H1 (cell line): Measurements from ENCODE around the gene NETO2. TPM values are rescaled to one million over a fixed set of nuclear protein-coding genes. Genes with fewer than 3 reads are reported as not detected.

Source experiments
- CTCF ChIA-PET: fragments of 300-600 bp; sonication (Branson Sonifier 250); formaldehyde crosslinking; loops from one replicate; lab custom pipeline; 2021; ENCODE audit not compliant: partially characterized antibody; lab: Charles Lee
- POLR2A ChIA-PET: fragments of 300-600 bp; sonication (Branson Sonifier 250); formaldehyde crosslinking; loops from one replicate; lab custom pipeline; 2021; ENCODE audit warnings: inconsistent platforms; ENCODE audit not compliant: partially characterized antibody; lab: Charles Lee
- DNase-seq, 2 experiments: peaks; one replicate each; pipeline versions ENCODE4 v3.0.0 to v3.0.0-alpha.2; 2010 to 2022; ENCODE audit warnings: low spot score in 2 of 2, low read depth in 1 of 2, mixed read lengths in 1 of 2
- FAIRE-seq: peaks from 2 replicates; lab custom pipeline; 2011; peaks lifted over from hg19 to GRCh38; lab: Jason Lieb, UNC
- H2AFZ ChIP-seq: 2 replicates; pipeline ENCODE4 v1.8.1; 2012; ENCODE audit warnings: low read length, inconsistent platforms
- H2AK5ac ChIP-seq: 2 replicates; pipeline ENCODE4 v1.6.1; 2013; ENCODE audit warnings: low read depth, low read length
- H2BK120ac ChIP-seq: replicated peaks from 2 replicates; pipeline ENCODE3; 2013; ENCODE audit warnings: low read depth, low read length, inconsistent platforms
- H2BK12ac ChIP-seq: 2 replicates; pipeline ENCODE4 v1.6.1; 2013; ENCODE audit warnings: low read depth, low read length
- H2BK15ac ChIP-seq: 2 replicates; pipeline ENCODE4 v1.6.1; 2013; ENCODE audit warnings: low read length
- H2BK20ac ChIP-seq: 2 replicates; pipeline ENCODE4 v1.6.1; 2013; ENCODE audit warnings: low read length
- H2BK5ac ChIP-seq: 2 replicates; pipeline ENCODE4 v1.6.1; 2013; ENCODE audit warnings: low read depth, low read length
- H3K14ac ChIP-seq: 2 replicates; pipeline ENCODE4 v1.6.1; 2013; ENCODE audit warnings: inconsistent platforms; ENCODE audit not compliant: insufficient read length
- H3K18ac ChIP-seq: 2 replicates; pipeline ENCODE4 v1.6.1; 2013; ENCODE audit warnings: low read length; ENCODE audit errors: extremely low read depth
- H3K23ac ChIP-seq: 2 replicates; pipeline ENCODE4 v1.6.1; 2013; ENCODE audit warnings: inconsistent platforms; ENCODE audit not compliant: insufficient read length
- H3K23me2 ChIP-seq: 2 replicates; pipeline ENCODE4 v1.6.1; 2013; ENCODE audit warnings: low read depth, low read length
- H3K27ac ChIP-seq: 2 replicates; pipeline ENCODE4 v1.6.1; 2011; ENCODE audit warnings: low read depth, low read length, inconsistent platforms
- H3K27me3 ChIP-seq, 4 experiments: replicated peaks in 1 of 4; 1 replicate in 1 of 4; 2 replicates in 3 of 4; pipeline versions ENCODE4 v1.6.1 to v1.8.1; 2011 to 2013; ENCODE audit warnings: low read length in 3 of 4, mild to moderate bottlenecking in 3 of 4, inconsistent platforms in 2 of 4, mixed read lengths in 2 of 4, moderate library complexity in 1 of 4; ENCODE audit not compliant: control insufficient read depth in 3 of 4, insufficient read depth in 3 of 4; ENCODE audit errors: extremely low read depth in 1 of 4
- H3K36me3 ChIP-seq, 4 experiments: 2 replicates each; pipeline versions ENCODE4 v1.6.1 to v1.8.1; 2011 to 2013; ENCODE audit warnings: mild to moderate bottlenecking in 4 of 4, low read length in 3 of 4, moderate library complexity in 2 of 4, control low read depth in 1 of 4, inconsistent platforms in 1 of 4; ENCODE audit not compliant: insufficient read depth in 4 of 4, control insufficient read depth in 2 of 4
- H3K4ac ChIP-seq: replicated peaks from 2 replicates; pipeline ENCODE3; 2013; ENCODE audit warnings: low read length, low read depth, mixed read lengths, inconsistent platforms; ENCODE audit not compliant: insufficient read length
- H3K4me1 ChIP-seq, 4 experiments: replicated peaks in 1 of 4; 1 replicate in 1 of 4; 2 replicates in 3 of 4; pipeline versions ENCODE4 v1.6.1 to v1.8.1; 2011 to 2013; ENCODE audit warnings: low read length in 3 of 4, inconsistent platforms in 2 of 4, mixed read lengths in 1 of 4; ENCODE audit not compliant: insufficient read depth in 4 of 4, control insufficient read depth in 3 of 4
- H3K4me2 ChIP-seq, 2 experiments: 2 replicates each; pipeline versions ENCODE4 v1.6.1 to v1.8.1; 2011 to 2013; ENCODE audit warnings: low read depth in 2 of 2, low read length in 2 of 2, control low read depth in 1 of 2, inconsistent platforms in 1 of 2, mild to moderate bottlenecking in 1 of 2; ENCODE audit not compliant: insufficient read depth in 1 of 2
- H3K4me3 ChIP-seq, 4 experiments: fragments of 200-600, 300-600 bp in 1 of 4; sonication (generic), shearing (Covaris generic), sonication (Bioruptor Twin) in 1 of 4; 2 replicates each; pipeline versions ENCODE4 v1.5.1 to v1.8.1; 2011 to 2016; ENCODE audit warnings: low read length in 4 of 4, low read depth in 3 of 4, control low read depth in 2 of 4, inconsistent platforms in 2 of 4, mild to moderate bottlenecking in 2 of 4, mixed read lengths in 1 of 4, moderate library complexity in 1 of 4; ENCODE audit not compliant: insufficient read depth in 2 of 4; ENCODE audit errors: extremely low read depth in 1 of 4
- H3K56ac ChIP-seq: replicated peaks from 2 replicates; pipeline ENCODE3; 2013; ENCODE audit warnings: low read depth, mild to moderate bottlenecking, mixed read lengths, low read length, inconsistent platforms; ENCODE audit not compliant: insufficient read length
- H3K79me1 ChIP-seq: 2 replicates; pipeline ENCODE4 v1.6.1; 2013; ENCODE audit warnings: low read depth, low read length, control low read depth
- H3K79me2 ChIP-seq, 2 experiments: 2 replicates each; pipeline versions ENCODE4 v1.6.1 to v1.8.1; 2012 to 2013; ENCODE audit warnings: low read length in 2 of 2, mild to moderate bottlenecking in 2 of 2, inconsistent platforms in 1 of 2; ENCODE audit not compliant: insufficient read depth in 2 of 2, control insufficient read depth in 1 of 2
- H3K9ac ChIP-seq, 4 experiments: replicated peaks in 1 of 4; 1 replicate in 1 of 4; 2 replicates in 3 of 4; pipeline versions ENCODE4 v1.6.1 to v1.8.1; 2011 to 2013; ENCODE audit warnings: low read depth in 3 of 4, low read length in 3 of 4, control low read depth in 2 of 4, mild to moderate bottlenecking in 2 of 4, moderate library complexity in 2 of 4, inconsistent platforms in 1 of 4; ENCODE audit errors: extremely low read depth in 1 of 4
- H3K9me3 ChIP-seq, 2 experiments: 2 replicates each; pipeline versions ENCODE4 v1.6.1 to v1.8.1; 2012 to 2013; ENCODE audit warnings: mild to moderate bottlenecking in 2 of 2, moderate library complexity in 2 of 2, control low read depth in 1 of 2, inconsistent platforms in 1 of 2, low read depth in 1 of 2, low read length in 1 of 2, mixed read lengths in 1 of 2; ENCODE audit not compliant: insufficient read depth in 2 of 2
- H4K20me1 ChIP-seq, 2 experiments: replicated peaks in 1 of 2; 2 replicates each; pipeline versions ENCODE3 to v1.8.1; 2011 to 2013; ENCODE audit warnings: inconsistent platforms in 2 of 2, low read length in 2 of 2, mild to moderate bottlenecking in 1 of 2; ENCODE audit not compliant: insufficient read depth in 2 of 2, control insufficient read depth in 1 of 2
- H4K5ac ChIP-seq: 2 replicates; pipeline ENCODE4 v1.6.1; 2013; ENCODE audit warnings: low read length, low read depth, mixed read lengths, inconsistent platforms; ENCODE audit not compliant: insufficient read length
- H4K8ac ChIP-seq: 2 replicates; pipeline ENCODE4 v1.8.0; 2013; ENCODE audit warnings: mild to moderate bottlenecking, moderate library complexity, low read length, inconsistent platforms; ENCODE audit not compliant: insufficient read depth; ENCODE audit errors: extremely low read depth
- H4K91ac ChIP-seq: replicated peaks from 2 replicates; pipeline ENCODE3; 2013; ENCODE audit warnings: low read length, mixed read lengths, inconsistent platforms; ENCODE audit not compliant: insufficient read length
- ASH2L ChIP-seq: fragments of 200-600, 300-600 bp; sonication (generic); IDR thresholded peaks from one replicate; pipeline ENCODE4 v1.7.1; 2017; ENCODE audit warnings: low read length
- BACH1 ChIP-seq: IDR thresholded peaks from 2 replicates; pipeline ENCODE4 v1.6.1; 2012; ENCODE audit warnings: low read length, improper control_type of control experiment
- CBX5 ChIP-seq: fragments of 300-800, 300-1000 bp; sonication (generic); IDR thresholded peaks from 2 replicates; pipeline ENCODE4 v1.7.1; 2016; ENCODE audit warnings: antibody characterized with exemption, low read length, low read depth
- EGR1 ChIP-seq: IDR thresholded peaks from 2 replicates; pipeline ENCODE4 v1.6.1; 2011; ENCODE audit warnings: low read depth, low read length, borderline replicate concordance
- HDAC2 ChIP-seq, 2 experiments: fragments of 300-600 bp in 1 of 2; sonication (generic) in 1 of 2; IDR thresholded peaks; 2 replicates each; pipeline ENCODE4 v1.6.1; 2011 to 2012; ENCODE audit warnings: low read depth in 2 of 2, low read length in 2 of 2, mild to moderate bottlenecking in 2 of 2, moderate library complexity in 2 of 2, borderline replicate concordance in 1 of 2, inconsistent platforms in 1 of 2
- PHF8 ChIP-seq: fragments of 200-600 bp; sonication (generic); conservative IDR thresholded peaks from 2 replicates; pipeline ENCODE4 v1.7.1; 2012; ENCODE audit warnings: low read depth, mild to moderate bottlenecking, inconsistent platforms, low read length, moderate library complexity
- SP1 ChIP-seq: IDR thresholded peaks from 2 replicates; pipeline ENCODE4 v1.6.1; 2011; ENCODE audit warnings: low read depth, low read length
- TBP ChIP-seq: IDR thresholded peaks from 2 replicates; pipeline ENCODE4 v1.6.1; 2011; ENCODE audit warnings: low read depth, low read length, improper control_type of control experiment
- TCF12 ChIP-seq: IDR thresholded peaks from 2 replicates; pipeline ENCODE4 v1.6.1; 2011; ENCODE audit warnings: low read depth, mild to moderate bottlenecking, low read length
- WGBS, 2 experiments: shearing (Covaris generic) in 1 of 2; methylation state at CpG; one replicate each; pipeline versions ENCODE4 v1.1.6 to v1.1.7; 2013 to 2015; ENCODE audit warnings: low lambda C conversion rate in 2 of 2, mixed read lengths in 2 of 2, inconsistent platforms in 1 of 2, low coverage in 1 of 2, missing lambda C conversion rate in 1 of 2; ENCODE audit not compliant: insufficient replicate concordance in 2 of 2, insufficient coverage in 1 of 2, insufficient read length in 1 of 2; ENCODE audit errors: extremely low coverage in 1 of 2, missing lambda C conversion rate in 1 of 2; 5-methylcytosine and 5-hydroxymethylcytosine counted together
- polyA plus RNA-seq, 7 experiments: library from polyadenylated mRNA; depleted of rRNA in 3 of 7; stranded (reverse) in 5 of 7; unstranded in 2 of 7; fragments of >200 nt in 5 of 7; fragments of 200-250 nt in 2 of 7; gene quantifications; 1 replicate in 5 of 7; 2 replicates in 1 of 7; 4 replicates in 1 of 7; pipeline versions ENCODE4 v1.2.1 to v1.2.3, GENCODE V29; 2011 to 2013; ENCODE audit warnings: missing spikeins in 2 of 7, mixed read lengths in 2 of 7
- total RNA-seq: library from RNA; stranded (reverse); fragmentation: NEBNext Ultra II Directional; extraction: Animal tissue kit (Norgen Biotek cat#: 25700); gene quantifications from 2 replicates; pipeline ENCODE4 v1.2.1, GENCODE V29; 2021
- TF ChIP-seq, protein P1 (sequence below): IDR thresholded peaks from 2 replicates; pipeline ENCODE4 v1.6.1; 2012; ENCODE audit warnings: inconsistent platforms

NETO2 gene
- total and polyA plus RNA-seq, 2 of the 8 experiments (the other 6 are each of a cell fraction or from before 2014, with no cell fraction given), result 9.4 to 12.5 TPM

DNA sequence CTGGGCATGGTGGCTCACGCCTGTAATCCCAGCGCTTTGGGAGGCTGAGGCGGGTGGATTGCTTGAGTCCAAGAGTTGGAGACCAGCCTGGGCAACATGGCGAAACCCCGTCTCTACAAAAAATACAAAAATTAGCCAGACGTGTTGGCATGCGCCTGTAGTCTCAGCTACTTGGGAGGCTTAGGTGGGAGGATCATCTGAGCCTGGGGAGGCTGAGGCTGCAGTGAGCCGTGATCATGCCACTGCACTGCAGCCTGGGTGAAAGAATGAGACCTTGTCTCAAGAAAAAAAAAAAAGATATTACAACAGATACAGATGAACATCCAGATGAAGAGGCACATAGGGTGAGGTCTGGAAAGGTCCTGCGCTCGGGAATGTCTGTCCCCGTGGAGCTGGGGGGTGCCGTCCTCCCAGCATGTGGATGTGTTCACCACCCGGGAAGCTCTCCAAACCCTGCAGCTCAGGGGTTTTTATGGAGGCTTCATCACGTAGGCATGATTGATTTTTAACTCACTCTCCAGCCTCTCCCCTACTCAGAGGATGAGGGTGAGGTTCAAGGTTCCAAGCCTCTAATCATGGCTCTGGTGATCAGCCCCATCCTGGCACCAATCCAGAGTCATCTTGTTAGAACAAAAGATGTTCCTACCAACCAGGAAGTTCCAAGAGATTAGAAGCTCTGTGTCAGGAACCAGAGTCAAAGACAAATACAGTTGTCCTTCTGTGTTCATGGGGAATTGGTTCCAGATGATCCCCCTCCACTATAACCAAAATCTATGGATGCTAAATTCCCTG, 85.3 kb downstream of the NETO2 start:
- ChIA-PET POLR2A (no interaction called here), CTCF (interaction anchor here (1.0 to 2.9 kb wide), 4 partner anchors 9 to 997 kb away, joined by 3 to 12 read pairs (median 3); no protein-coding TSS in a partner anchor)
- no peak overlapping the region for H2BK20ac ChIP-seq
- no peaks in the 10 kb centered on the region for H3K79me1 ChIP-seq
- H3K9me3 ChIP-seq, result peaks cover 3 to 8% of the 10 kb centered on the region in 2 experiments; a peak in 1 of 4 replicates
- no peaks in the 10 kb centered on the region for H3K27me3 ChIP-seq
- H3K56ac ChIP-seq, result no peak overlapping the region
- no peak overlapping the region for H3K23ac ChIP-seq
- no peak overlapping the region for H2BK12ac ChIP-seq
- no peak overlapping the region for H2BK15ac ChIP-seq
- H3K36me3 ChIP-seq, result no peaks in the 10 kb centered on the region
- H3K4me3 ChIP-seq, result no peak overlapping the region
- no peaks in the 10 kb centered on the region; a peak in 1 of 7 replicates for H3K4me1 ChIP-seq
- no peak overlapping the region for H4K8ac ChIP-seq
- no peak overlapping the region for H3K4ac ChIP-seq
- H2BK5ac ChIP-seq, result no peak overlapping the region
- H4K20me1 ChIP-seq, result peaks cover 0 to 4% of the 10 kb centered on the region in 2 experiments
- no peak overlapping the region for H3K27ac ChIP-seq
- no peak overlapping the region for H4K91ac ChIP-seq
- peaks cover 6% of the 10 kb centered on the region; the same call in 1 of the 2 replicates for H3K23me2 ChIP-seq
- H2AFZ ChIP-seq, result no peak overlapping the region
- no peak overlapping the region for H3K14ac ChIP-seq
- H3K4me2 ChIP-seq, result no peak overlapping the region
- 90% methylated on average over 14 of the region's 14 CpGs; no CpG with 5 or more reads in 1 of the 2 experiments for WGBS, 2 experiments
- H4K5ac ChIP-seq, result no peak overlapping the region
- H3K18ac ChIP-seq, result no peak overlapping the region
- no peak overlapping the region for H3K9ac ChIP-seq
- H3K79me2 ChIP-seq, result no peaks in the 10 kb centered on the region
- H2AK5ac ChIP-seq, result no peak overlapping the region
- H2BK120ac ChIP-seq, result no peak overlapping the region
- no peak for DNase-seq
- FAIRE-seq, result no peak
- TF ChIP-seq BACH1, result no peak
- TF ChIP-seq SP1, result no peak
- no peak for TF ChIP-seq ASH2L
- no peak for TF ChIP-seq TCF12
- TF ChIP-seq PHF8, result no peak
- no peak for TF ChIP-seq CBX5
- no peak for TF ChIP-seq EGR1
- TF ChIP-seq, protein P1, sequence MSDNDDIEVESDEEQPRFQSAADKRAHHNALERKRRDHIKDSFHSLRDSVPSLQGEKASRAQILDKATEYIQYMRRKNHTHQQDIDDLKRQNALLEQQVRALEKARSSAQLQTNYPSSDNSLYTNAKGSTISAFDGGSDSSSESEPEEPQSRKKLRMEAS, result no peak
- TF ChIP-seq HDAC2 (IDR thresholded peaks at IDR 0.05; ENCODE audit: borderline replicate concordance in 1 of 2, low read depth in 2 of 2, low read length in 2 of 2), result no peak
- TF ChIP-seq TBP, result no peak
